ENCODE results near the gene PELI2.
A peak's percentile ranks its signal among the peaks of the same experiment; 100 is the strongest.

PELI2 gene

DNA sequence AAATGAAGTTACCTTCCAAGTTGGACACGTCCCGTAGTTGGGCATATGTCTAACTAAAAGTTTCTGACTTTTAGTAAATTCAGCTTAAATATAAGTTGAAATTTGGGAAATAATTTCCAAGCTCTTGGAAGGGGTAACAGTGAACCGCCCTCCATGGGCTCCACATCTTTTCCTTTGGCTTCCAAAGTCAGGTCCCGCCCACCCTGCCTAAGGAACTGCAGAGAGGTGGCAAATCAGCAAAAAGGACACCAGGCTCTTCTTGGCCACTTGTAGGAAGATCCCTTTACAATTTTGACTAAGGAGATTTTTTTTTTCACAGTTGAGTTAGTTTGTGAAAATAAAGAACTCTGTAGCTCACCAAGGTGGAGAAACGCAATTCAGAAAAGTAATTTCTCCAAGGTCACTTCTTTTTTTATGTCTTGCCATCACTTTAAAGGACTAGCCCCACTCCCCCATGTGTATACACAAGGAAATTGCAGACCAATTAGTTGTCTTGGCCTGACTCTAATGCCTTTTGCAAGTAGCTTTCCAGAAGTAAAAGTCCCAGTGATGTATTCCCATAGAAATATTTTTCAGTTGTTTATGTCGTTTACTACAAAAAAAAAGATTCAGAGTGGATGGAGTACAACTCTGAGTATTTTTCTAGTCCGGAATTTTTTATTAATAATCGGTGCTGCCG lies 181.2 kb downstream of the PELI2 start:
- DNase-seq (ENCODE audit: low read depth in 3 of 3) = no peak

DNA sequence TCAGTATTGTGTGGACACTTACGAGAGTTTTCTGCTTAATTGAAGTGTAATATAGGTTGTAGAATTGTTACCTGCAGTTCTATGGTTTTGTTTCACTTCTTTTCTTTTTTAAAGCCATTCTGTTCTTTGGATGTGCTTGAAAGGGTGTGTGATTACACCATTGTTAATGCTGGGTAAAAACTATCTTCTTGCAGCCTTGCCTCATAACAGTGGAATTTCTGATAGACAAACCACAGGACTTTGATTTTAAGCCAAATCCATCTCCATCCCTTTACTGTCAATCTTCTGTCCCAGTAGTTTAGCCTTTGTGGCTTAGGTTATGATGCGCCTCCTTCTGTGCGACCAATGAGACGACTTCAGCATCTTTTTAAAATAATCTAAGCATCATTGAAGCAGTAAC lies 182.3 kb downstream of the PELI2 start:
- no peak for DNase-seq (ENCODE audit: low read depth in 3 of 3)

DNA sequence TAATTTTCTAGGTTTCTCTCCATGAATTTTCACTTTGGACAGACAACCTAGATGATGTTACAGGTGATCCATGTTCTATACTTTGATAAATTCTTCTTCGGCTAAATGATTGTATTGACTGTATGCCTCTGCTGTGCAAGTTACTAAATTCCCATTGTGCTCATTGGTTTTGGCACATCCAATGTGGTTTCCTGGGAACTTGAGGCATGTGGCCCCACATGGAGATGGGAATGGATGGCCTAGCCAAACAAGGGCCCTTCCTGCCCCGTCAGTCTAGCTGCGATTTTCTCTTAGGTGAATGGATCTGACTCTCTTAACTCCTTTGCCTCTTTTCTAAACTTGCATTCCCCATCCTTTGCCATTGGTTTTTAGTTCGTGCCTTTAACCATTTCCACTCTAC lies 186.2 kb downstream of the PELI2 start:
- DNase-seq (ENCODE audit: low read depth in 3 of 3) = no peak

DNA sequence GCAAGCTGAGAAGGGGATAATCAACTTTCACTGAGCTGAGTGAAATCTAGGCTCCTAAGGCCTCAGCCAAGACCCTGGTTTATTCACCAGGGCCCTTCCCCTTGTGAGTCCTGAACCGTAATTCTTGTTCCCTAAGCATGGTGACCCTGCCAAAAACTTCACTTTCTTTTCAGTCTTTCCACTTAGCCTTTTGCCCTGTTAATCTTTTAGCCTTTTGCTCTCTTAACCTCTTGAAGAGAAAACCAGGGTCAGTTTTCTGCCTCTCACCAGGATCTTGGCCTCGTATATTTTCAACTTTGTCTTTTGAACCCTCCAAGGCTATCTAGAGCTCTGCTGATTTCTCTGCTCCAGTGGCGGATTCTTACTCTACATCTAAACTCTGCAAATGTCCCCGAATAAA lies 191.0 kb downstream of the PELI2 start:
- no peak for DNase-seq (ENCODE audit: low read depth in 3 of 3)

DNA sequence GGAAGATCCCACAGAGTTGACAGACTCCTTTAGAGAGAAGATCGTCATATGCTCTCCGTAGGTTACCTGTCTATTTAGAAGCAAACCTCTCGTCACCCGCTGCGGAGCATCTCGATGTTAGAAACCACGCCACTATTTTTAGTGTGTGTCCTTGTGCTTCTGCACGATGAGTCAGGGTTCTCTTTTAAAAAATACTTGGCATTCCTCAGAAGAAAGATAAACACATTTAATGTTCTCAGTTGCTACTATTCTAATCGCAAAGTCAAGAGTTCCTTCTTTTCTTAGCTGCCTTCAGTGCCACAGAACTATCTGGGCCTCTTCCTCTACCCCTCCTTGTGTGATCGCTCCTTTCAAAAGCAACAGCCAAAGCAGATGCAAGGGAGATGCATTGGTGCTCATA lies 192.4 kb downstream of the PELI2 start:
- DNase-seq (ENCODE audit: low read depth in 3 of 3) = no peak

DNA sequence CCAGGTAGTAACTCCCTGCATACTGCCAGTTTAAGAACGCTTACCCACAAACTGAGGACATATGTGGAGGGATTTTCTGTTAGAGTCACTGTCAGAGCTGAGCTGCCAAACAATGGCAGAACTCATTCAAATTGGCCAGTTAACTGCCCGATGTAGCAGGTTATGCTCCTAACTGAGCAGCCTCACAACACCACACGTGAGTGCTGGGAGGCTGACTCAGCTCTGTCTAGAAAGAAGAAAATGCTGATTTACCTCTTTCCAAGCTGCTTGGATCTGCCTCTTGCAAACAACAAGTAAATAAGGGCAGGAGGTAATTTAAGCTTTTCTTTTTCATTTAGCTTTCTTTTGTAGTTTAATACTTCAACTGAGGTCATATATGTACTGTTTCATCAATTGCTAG lies 195.6 kb downstream of the PELI2 start:
- DNase-seq (ENCODE audit: low read depth in 3 of 3) = no peak

DNA sequence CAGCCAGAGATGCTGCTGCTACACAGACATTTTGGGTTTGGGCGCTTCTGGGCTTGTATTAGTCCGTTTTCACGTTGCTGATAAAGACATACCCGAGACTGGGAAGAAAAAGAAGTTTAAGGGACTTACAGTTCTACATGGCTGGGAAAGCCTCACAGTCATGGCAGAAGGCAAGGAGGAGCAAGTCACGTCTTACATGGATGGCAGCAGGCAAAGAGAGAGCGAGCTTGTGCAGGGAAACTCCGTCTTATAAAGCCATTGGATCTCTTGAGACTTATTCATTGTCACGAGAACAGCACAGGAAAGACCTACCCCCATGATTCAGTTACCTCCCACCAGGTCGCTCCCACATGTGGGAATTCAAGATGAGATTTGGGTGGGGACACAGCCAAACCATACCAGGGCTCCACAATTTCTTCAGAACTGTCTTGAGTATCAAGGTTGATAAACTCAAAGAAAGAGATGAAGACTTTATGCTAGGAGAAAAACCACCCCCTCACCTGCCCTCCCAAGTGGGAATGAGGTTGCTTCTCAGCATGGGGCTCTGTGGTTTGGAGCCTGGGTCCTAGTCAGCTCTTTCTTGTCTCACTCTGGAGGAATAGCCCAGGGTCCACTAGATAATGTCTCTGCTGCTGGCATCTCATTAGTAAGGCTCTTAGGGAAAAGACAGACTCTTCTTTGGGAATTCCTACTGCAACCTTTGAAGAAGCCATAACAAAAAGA lies 200.3 kb downstream of the PELI2 start:
- DNase-seq (ENCODE audit: low read depth in 3 of 3) = no peak

DNA sequence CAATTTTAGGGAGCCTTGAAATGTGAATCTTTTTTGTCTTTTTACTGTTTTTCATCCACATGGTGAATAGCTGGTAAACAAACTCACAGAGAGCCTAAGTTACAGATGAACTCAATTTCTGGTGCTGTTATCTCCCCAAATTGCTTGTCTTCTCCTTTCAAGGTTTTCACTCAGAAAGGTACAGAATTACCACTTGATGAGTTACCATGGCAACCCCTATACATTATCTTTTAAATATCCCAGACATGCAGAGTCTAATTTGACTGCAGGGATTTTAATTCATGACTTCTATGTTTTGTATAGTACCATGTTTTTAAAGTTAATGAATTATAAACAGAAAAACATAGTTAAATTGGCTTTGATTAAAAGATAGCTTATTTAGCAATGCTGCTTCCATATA lies 203.7 kb downstream of the PELI2 start:
- DNase-seq (ENCODE audit: low read depth in 3 of 3) = no peak

DNA sequence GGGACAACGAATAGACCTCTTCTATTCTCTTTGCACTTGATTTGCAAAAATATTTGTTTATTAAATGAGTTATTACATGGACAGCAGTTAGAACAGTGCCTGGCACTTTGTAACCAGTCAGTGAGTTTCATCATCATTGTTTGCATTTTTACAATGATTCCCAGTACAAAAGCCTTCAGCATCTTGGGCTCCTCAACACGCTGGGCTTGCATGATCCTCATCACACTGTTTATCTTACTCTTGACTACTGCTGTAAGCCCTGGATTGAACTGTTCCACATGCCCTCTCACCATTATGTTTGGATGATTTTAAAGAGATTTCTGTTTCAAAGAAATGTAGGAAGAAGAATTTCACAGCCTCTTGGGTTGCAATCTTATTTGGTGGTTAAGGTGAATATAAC lies 204.3 kb downstream of the PELI2 start:
- no peak for DNase-seq (ENCODE audit: low read depth in 3 of 3)

DNA sequence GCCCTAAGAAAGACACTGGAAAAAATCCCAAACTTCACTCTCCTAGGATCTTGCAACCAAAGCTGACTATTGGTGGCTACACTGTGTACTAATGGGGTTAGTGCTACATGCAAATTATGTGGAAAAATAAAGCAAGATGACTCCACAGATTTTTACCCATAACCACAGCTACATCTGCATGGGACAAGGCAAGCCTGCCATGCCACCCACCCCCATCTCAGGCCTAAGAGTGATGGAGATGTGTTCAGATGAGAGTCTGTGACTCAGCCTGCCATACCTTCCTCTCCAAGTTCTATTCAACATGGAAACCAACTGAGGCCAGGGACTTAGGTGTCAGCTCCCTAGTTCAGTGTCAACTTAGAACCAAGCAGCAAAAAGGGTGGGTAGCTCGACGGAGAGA lies 206.2 kb downstream of the PELI2 start:
- DNase-seq (ENCODE audit: low read depth in 3 of 3) = no peak

DNA sequence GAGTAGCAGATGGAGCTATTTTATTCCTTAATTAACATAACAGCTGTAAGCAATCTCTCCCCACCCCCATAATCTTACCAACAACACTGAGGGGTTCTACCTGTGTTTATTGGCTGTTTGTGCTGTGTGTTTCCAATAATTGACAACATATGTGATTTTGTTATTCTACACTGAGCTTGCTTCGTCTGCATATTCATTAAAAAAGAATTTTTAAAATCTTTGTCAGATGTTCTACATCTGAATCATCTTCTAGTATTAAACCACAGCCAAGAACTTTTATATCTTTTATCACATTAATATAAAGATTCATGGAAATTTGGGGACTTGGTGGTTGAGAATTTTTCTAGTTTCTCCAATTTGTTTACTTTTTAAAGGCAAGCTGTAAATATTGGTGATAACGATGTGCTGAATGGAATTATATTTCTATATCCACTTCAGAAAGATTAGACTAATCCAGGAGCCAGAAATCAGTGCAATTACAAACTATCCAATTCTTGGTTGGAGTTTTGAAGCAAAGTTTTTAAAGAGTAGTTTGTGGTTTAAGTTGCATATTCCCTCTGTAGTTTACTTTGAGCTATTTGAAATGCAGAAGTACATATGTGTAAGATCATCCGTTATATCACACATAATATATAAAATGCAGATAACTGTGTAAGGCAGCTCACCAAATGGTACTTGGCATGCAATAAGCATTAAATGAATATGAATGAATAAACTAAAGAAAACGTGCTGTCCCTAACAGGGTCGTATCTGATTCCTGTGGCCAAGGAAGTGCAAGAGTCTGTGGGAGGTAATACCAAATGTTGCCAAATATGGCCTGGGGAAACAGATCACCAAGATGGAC lies 206.9 kb downstream of the PELI2 start:
- DNase-seq (ENCODE audit: low read depth in 3 of 3) = no peak

DNA sequence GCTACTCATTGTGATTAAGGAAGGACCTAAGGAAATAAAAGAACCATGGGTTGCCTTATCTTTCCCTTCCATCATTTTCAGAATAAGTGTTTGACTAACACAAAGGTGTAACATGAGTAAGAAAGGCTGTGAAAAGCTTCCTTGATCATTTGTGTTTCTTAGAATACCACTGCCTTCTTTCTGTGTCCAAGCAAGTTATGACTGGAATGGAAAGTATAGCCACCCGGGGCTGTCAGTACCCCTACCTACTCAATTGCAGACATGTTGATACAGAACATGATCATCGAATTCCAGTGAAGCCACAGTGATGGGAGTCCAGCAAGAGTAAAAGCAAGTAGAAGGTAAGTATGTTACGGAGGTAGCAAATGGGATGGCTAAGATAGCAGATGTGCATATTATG lies 209.8 kb downstream of the PELI2 start:
- DNase-seq (ENCODE audit: low read depth in 3 of 3) = no peak

DNA sequence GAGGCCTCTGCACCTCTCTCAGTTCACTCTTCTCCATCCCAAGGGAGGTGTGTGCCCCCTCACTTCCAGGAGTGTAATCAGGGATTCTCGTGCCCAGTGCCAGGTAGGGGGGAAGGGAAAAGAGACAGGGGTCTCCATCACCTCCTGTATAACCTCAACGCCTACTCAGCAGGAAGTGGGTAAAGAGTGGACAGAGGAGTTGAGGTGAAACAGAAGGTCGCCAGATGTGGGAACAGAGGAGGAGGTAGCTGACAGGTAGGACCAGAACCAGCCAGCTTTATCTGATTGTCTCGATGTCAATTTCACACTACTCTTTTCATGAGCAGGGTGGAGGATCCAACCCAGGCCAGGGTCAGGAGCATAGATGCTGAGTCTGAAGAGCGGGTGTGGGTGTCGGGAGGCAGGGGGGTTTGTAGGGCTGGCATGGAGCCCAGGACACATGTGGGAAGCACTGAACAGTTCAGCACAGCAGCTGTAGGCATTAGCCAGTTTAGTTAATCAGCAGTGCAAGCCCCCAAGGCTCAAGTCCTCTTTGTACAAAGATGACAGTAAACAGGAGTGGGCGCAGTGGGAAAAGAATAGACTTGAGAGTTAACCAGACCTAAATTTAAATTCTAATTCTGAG lies 213.5 kb downstream of the PELI2 start:
- no peak for DNase-seq (ENCODE audit: low read depth in 3 of 3)

DNA sequence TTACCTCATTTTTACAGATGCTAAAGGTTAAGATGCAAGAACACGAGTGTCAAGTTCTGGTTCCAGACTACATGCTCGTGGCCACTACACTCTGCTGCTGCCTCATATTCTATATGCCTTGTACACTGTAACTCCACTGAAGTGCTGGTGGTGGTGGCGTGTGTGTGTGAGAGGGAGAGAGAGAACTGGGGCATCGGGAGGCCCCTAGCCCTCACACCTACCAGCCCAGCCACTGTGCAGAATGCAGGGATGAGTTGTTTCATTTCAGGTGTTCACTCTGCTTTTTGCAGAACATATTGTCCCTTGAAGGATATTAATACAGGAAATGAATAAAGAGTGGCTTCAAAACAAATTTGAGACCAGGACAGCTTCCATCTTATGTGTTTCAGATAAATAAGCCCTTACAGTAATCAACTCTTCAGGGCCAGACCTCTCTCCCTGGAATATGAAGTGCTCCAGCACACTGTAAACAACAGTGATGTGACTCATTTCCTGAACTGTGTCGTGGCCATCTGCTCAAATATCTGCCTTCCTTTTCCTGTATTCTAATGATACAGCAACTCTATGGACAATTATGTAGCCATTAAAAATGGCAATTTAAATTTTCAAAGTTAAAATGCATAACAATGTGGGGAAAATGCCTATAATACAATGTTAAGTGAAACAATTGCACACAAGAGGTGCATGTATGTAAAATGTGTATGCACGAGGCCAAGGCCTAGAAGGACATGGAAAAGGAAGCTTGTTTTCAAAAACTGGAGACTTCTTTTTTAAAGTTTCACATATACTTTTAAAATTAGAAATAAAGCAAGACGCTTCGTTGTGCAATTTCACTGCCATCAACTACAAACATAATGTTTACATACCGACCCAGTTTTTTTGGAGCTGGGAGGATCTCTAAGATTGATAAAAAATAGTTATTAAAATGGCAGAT lies 215.4 kb downstream of the PELI2 start:
- no peak for DNase-seq (ENCODE audit: low read depth in 3 of 3)

DNA sequence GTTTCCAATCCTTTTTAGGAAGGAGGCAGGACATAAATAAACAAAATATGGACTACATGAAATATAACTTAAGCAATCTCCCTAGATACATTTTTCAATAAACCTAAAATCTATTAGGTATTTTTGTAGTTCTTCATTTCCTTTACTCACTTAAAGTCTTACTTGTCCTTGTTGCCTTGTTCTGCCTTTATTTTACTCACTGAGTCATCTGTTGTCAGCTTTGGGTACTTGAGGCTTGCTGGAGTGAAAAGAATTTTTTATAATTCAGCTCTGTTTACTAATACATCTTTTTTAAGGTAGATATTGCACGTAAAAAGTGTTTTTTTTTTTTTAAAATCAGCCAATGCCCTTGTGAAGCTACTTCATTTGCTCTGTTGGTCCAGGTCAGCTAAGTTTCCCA lies 216.2 kb downstream of the PELI2 start:
- DNase-seq (ENCODE audit: low read depth in 3 of 3) = no peak

DNA sequence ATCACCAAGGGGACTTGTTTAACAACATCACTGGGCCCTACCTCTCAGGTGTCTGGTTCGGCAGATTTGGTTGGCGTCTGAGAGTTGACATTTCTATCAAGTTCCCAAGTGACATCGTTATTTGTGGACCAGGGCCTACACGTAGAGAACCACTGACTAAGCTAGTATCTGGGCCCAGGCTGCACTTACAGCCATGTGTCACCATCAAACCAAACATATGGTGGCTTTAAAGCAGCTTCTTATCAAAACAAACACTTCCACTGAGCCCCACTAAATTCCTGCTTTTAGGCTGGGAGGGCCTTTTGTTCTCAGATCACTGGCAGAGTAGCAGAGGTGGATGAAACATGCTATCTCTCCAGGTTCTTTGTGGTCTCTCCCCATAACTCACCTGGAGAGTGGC lies 220.5 kb downstream of the PELI2 start:
- no peak for DNase-seq (ENCODE audit: low read depth in 3 of 3)

DNA sequence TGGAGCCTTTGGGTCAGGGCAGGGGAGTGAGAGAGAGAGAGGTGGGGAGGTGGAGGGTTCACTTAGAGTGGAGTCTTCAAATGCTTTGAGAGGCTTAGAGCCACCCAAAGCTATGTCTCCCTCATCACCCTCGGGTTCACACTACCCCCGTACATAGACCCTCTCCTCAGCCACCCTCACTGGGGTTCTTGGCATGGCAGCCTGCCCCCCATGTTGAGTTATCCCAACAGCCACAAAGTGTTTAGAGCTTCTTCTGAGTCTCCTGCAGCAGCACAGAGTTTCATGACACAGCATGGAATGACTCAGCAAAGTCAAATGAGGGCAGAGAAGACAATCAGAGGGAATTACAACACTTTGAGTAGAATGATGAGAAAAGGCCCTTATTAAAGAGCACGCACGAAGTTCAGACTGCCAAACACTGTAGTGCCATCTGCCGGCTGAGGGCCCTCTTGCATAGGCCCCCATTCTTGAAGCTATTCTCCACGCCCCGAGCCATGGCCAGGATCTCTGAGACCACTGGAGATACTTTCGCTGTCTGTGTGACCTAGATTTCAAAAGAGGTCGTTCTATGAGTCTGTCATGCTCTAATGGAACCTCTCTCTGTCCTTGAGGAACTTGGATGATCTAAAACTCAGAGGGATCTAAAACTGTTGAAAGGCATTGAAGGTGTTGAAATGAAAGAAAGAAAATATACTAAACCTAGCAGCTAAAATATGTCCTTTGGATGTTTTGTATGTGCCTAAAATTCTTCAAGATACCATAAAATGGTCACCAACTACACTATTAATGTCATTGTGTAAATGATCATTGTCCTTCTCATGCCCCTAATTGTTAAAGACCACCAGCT lies 221.9 kb downstream of the PELI2 start:
- peak; percentile 5 to 17 (median 17) for DNase-seq (ENCODE audit: low read depth in 3 of 3)

DNA sequence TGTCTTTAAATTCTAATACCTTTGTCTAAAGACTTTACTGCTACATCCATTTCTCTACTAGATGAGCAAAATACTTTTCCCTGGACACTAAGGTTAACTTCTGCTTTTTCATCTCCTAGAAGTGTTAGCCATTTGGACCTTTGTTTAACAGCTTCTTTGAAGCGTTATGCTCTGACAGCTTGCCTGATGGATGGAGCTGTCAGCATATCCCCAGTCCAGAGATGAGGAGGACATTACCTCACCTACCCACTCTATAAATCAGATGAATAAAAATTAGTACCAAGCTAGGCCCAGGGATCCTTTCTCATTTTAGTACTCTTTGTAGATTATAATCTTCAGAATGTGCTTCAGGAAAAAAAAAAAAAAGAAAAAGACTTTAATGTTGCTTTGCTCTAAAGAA lies 222.7 kb downstream of the PELI2 start:
- DNase-seq (ENCODE audit: low read depth in 3 of 3) = no peak

DNA sequence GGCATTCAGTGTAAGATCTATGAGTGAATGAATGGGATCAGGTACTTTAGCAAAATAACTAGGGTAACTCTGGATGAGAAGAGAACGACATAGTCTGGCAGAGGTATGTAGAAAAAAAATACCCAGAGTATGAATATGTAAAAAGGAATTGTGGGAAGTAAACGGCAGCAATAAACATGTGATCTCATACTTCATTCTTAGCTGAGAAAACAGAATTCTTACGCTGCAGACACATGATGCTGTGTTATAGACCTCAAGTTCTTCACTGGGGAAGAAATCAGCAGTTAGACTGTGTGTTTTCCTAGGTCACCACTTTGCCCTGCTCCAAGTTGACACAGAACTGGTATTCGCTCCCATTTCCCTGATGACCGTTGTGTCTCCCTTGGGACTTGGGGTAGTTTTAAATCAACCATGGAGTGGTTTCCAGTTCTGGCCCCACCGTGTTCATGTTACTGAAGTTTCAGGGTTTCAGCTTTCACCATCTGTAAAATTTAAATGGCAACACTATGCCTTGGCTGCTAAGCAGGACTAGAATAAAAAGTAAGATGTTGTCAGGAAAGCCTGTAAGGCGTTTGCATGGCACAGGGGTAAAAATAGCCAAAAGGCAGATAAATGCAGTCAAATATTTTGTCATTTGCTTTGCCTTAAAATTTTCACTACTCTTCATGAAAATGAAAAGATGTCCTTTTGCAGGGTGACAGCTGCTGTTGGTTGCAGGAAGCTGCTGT lies 223.7 kb downstream of the PELI2 start:
- no peak for DNase-seq (ENCODE audit: low read depth in 3 of 3)

DNA sequence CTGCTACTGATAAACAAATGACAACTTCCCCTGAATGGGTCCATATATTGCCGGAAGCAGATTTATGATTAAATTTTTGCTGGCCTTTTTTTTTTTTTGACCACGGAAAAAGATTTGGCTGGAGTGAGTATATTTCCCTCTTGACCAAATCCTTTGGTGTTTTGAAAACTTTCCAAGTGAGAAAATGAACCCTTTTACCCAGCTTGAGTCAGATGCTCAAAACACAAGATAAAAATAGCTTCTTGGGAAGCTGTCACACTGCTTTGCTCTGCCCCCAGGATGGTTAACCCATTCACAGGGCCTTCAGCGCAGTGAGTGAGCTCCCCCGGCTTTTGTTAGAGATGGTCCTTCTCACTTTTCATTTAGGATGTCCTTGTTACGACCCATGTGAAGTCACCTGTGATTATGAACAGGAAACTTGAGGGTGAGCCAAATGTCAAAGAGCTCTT lies 224.3 kb downstream of the PELI2 start:
- DNase-seq (ENCODE audit: low read depth in 3 of 3) = no peak

All from stimulated activated CD4-positive, alpha-beta T cell treated with anti-CD3 and anti-CD28 coated beads, TNF-alpha, amount 100 ng/mL, for 4 hours (primary cell).